Stimulated activated CD8-positive, alpha-beta memory T cell treated with anti-CD3 and anti-CD28 coated beads, Interleukin-2, amount 100 ng/mL, for 48 hours (primary cell): Measurements from ENCODE around the gene NATD1.

Experiments
- DNase-seq, 2 donors: peaks; one replicate each; pipeline ENCODE4 v3.0.0-alpha.2; 2020; ENCODE audit warnings: low read depth in 2 of 2

NATD1 gene

GRCh38 chr17:21275579-21276263 lies 22.5 kb upstream of the NATD1 start:
- peak; percentile 96 to 97 for DNase-seq

- no peak for DNase-seq
Measured at GRCh38 chr17:21275047-21275578, 21.9 kb upstream of the NATD1 start.

- DNase-seq: no peak
Measured at GRCh38 chr17:21272881-21273792, 19.9 kb upstream of the NATD1 start.

GRCh38 chr17:21272250-21272649 lies 19.0 kb upstream of the NATD1 start:
- DNase-seq: no peak

GRCh38 chr17:21271454-21272183 lies 18.4 kb upstream of the NATD1 start:
- DNase-seq: no peak

GRCh38 chr17:21269394-21269793 lies 16.2 kb upstream of the NATD1 start:
- no peak for DNase-seq

GRCh38 chr17:21268596-21269188 lies 15.5 kb upstream of the NATD1 start:
- DNase-seq: no peak

- no peak for DNase-seq
Measured at GRCh38 chr17:21263376-21263775, 10.2 kb upstream of the NATD1 start.

- DNase-seq: no peak
Measured at GRCh38 chr17:21262259-21262993, 9.2 kb upstream of the NATD1 start.

GRCh38 chr17:21258593-21258992 lies 5.4 kb upstream of the NATD1 start:
- no peak for DNase-seq

- DNase-seq: no peak
Measured at GRCh38 chr17:21253646-21254441, 634 bp upstream of the NATD1 start.

GRCh38 chr17:21252289-21252795 lies 868 bp downstream of the NATD1 start:
- no peak for DNase-seq

GRCh38 chr17:21251337-21252010 lies 1.7 kb downstream of the NATD1 start:
- no peak for DNase-seq

GRCh38 chr17:21250854-21251253 lies 2.4 kb downstream of the NATD1 start:
- no peak for DNase-seq

- no peak for DNase-seq
Measured at GRCh38 chr17:21249920-21250703, 3.1 kb downstream of the NATD1 start.

- DNase-seq: no peak
Measured at GRCh38 chr17:21249086-21249795, 4.0 kb downstream of the NATD1 start.

GRCh38 chr17:21248500-21248899 lies 4.7 kb downstream of the NATD1 start:
- no peak for DNase-seq
